Measurements from ENCODE around the gene ZNF83.
"Not testable (repeated sequence)": the region's sequence is repeated elsewhere in the genome, so short reads cannot be mapped to it uniquely, and the experiment has no call there.

The ZNF83 gene

DNA sequence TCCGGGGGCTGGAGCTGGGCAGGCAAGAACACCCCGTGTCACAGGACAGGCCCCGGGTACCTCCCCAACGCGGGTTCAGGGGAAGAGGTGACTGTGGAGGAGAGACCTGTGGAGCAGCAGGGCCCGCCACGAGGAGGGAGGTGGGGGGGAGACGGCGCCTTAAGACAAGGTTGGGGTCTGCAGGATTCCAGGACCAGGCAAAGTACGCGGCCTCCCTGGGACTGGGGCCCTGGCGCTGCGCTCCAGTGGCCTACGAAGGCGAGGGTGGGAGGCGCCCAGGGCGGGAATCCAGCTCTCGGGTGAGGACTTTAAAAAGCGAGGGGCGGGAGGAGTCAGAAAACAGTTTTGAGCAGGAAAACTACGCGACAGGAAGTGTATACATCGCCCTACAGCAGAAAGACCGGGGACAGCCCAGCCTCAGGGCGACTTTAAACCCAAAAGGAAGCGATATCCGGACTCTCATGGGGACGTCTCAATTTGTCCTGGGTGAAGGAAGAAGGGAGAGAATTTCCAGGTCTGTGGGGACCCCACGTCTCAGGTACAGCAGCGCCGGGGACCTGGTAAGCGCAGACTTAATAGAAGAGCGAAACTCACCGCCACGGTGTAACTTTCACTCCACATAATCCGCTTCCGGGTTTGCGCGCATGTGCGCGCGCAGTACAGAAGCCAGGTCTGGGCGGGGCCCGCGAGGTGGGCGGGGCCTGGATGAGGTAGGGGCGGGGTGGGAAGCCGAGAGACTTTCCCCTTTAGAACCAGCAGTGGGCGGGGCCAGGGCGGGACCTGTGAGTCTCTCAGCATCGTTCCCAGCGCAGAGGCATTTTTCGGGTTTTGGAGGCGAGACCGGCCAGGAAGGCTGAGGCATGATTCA lies at the start of gene ZNF83:
TSS of gene ZNF83 (minus strand) at position 638 of the 868 bp plus-strand sequence.
- peak; percentile 81 for DNase-seq (ENCODE audit: low read depth)

GRCh38 chr19:52687684-52688083 lies 49.5 kb upstream of the ZNF83 start:
- no peak for DNase-seq (ENCODE audit: low read depth)

- DNase-seq (ENCODE audit: low read depth), result no peak
These were observed 47.7 kb upstream of the ZNF83 start for GRCh38 chr19:52685811-52686210.

- DNase-seq (ENCODE audit: low read depth), result not testable (repeated sequence)
These were observed 43.1 kb upstream of the ZNF83 start for GRCh38 chr19:52681216-52681615.

GRCh38 chr19:52679598-52679997 lies 41.4 kb upstream of the ZNF83 start:
- no peak for DNase-seq (ENCODE audit: low read depth)

GRCh38 chr19:52675239-52675638 lies 37.1 kb upstream of the ZNF83 start:
- not testable (repeated sequence) for DNase-seq (ENCODE audit: low read depth)

- DNase-seq (ENCODE audit: low read depth), result no peak
These were observed 34.9 kb upstream of the ZNF83 start for GRCh38 chr19:52673014-52673413.

DNA sequence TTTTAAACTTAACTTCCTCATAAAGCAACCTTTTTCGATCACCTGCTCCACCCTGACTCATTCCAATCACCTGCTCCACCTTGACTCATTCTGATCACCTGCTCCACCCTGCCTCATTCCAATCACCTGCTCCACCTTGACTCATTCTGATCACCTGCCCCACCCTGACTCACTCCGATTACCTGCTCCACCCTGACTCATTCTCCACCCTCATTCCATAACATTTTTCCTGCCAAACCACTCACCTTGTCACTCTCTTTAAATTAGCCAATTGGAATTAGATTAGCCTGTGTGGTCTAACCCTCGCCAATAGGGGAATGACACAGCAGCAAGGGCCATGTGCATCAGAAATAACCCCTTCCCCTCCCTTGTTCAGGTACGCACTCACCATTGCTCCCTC lies 31.9 kb upstream of the ZNF83 start:
- DNase-seq (ENCODE audit: low read depth), result no peak

DNA sequence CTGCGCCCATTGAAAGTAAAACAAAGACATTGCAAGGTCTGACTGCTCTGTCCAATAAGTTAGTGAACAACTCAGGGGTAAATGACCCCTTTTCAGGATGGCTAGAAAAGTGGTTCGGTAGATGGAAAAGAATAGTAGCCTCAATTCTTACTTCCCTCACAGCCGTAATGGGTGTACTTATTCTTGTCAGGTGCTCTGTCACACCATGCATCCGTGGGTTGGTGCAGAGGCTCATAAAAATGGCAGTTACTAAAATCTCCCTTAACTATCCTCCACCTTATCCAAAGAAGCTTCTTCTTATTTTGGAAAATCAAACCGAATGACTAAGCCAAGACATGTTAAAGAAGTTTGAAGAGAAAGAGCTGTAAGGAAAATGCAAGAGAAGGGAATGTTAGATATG lies 31.4 kb upstream of the ZNF83 start:
- no peak for DNase-seq (ENCODE audit: low read depth)

DNA sequence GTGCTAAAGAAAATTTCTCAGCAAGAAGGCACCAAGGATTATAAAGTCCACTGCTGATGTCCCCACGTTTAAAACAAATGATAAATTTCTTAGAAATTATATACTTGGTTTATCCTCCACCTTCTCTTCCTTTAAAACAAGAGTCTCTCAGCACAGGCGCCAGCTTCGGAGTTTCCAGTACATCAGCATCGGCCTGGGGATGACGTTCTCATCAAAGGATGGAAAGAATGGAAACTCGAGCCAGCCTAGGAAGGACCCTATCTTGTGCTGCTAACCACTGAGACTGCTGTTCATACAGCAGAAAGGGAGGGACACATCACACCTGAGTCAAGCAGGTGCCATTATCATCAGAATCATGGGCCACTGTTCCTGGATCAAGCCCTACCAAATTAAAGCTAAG lies 29.8 kb upstream of the ZNF83 start:
- DNase-seq (ENCODE audit: low read depth), result no peak

DNA sequence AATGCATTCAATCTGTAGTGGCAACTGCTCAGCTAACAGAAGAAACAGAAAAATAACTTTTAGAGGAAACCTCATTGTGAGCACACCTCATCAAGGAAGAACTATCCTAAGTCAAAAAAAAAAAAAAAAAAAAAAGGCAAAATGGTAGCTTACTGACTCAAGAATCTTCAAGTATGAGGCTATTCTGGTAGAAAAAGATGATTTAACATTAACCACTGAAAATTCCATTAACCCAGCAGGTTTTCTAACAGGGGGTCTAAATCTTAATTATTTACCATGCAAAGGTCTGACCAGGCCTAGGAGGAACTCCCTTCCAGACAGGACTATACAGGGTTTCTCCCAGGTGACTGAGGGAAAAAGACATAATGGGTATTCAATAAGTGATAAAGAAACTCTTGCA lies 28.4 kb upstream of the ZNF83 start:
- DNase-seq (ENCODE audit: low read depth), result no peak

- DNase-seq (ENCODE audit: low read depth), result no peak
These were observed 27.4 kb upstream of the ZNF83 start for GRCh38 chr19:52665529-52665928.

- no peak for DNase-seq (ENCODE audit: low read depth)
These were observed 26.9 kb upstream of the ZNF83 start for GRCh38 chr19:52665027-52665426.

DNA sequence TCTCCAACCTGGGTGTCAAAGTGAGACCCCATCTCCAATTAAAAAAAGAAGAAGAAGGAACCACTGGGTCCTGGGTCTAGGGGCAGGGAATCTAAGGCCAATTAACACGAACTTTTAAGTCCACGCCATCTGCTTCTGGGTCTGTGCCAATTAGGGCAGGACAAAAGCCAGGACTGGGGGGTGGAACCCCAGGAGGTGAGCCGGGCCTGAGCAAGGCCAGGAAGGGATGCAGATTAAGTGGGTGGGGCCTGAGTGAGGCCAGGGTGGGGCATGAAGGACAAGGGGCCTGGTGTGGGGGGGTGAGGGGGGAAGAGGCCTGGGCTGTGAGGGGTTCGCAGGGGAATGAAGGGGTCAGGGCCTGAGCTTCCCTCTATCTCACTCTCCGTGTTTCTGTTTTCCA lies 26.3 kb upstream of the ZNF83 start:
- no peak for DNase-seq (ENCODE audit: low read depth)

DNA sequence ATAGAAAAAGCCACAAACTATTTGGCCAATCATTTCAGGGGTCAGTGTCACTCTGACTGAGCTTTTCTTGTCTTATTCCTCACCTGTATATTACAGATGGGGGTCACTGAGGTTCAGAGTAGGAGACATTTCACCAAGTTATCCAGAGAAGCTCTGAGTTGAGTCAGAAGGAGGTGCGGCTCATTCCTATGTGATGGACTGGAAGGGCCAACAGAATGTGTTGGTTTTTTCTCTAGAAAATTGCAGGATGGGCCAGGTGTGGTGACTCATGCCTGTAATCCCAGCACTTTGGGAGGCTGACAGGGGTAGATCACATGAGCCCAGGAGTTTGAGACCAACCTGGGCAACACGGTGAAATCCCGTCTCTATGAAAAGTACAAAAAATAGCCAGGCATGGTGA lies 24.5 kb upstream of the ZNF83 start:
- DNase-seq (ENCODE audit: low read depth), result no peak

DNA sequence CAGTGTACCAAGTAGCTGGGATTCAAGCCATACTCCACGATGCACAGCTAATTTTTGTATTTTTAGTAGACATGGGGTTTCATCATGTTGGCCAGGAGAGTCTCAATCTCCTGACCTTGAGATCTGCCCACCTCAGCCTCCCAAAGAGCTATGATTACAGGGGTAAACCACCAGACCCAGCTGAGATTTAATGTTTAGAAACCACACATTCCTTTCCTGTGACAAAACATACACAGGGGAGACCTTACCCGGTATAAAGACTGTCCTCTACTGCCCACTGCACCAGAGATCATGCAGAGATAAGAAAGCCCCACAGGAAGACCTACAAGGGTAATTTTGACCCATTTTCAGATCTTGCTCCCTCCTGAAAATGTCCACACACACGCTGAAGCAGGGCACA lies 22.8 kb upstream of the ZNF83 start:
- DNase-seq (ENCODE audit: low read depth), result no peak

- DNase-seq (ENCODE audit: low read depth), result no peak
These were observed 20.9 kb upstream of the ZNF83 start for GRCh38 chr19:52659013-52659412.

GRCh38 chr19:52658595-52658994 lies 20.4 kb upstream of the ZNF83 start:
- DNase-seq (ENCODE audit: low read depth), result no peak

- DNase-seq (ENCODE audit: low read depth), result no peak
These were observed 15.0 kb upstream of the ZNF83 start for GRCh38 chr19:52653161-52653560.

DNA sequence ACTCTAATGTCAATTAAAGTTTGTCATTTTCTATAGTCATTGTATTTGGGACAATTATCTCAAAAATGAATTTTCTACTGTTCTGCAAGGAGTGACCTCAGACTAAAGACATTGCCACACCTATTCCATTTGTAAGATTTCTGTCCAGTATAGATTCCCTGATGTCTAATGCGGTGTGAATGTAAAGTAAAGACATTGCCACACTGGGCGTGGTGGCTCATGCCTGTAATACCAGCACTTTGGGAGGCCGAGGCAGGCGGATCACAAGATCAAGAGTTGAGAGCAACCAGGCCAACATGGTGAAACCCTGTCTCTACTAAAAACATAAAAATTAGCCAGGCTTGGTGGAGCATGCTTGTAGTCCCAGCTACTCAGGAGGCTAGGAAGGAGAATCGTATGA lies 13.8 kb upstream of the ZNF83 start:
- no peak for DNase-seq (ENCODE audit: low read depth)

DNA sequence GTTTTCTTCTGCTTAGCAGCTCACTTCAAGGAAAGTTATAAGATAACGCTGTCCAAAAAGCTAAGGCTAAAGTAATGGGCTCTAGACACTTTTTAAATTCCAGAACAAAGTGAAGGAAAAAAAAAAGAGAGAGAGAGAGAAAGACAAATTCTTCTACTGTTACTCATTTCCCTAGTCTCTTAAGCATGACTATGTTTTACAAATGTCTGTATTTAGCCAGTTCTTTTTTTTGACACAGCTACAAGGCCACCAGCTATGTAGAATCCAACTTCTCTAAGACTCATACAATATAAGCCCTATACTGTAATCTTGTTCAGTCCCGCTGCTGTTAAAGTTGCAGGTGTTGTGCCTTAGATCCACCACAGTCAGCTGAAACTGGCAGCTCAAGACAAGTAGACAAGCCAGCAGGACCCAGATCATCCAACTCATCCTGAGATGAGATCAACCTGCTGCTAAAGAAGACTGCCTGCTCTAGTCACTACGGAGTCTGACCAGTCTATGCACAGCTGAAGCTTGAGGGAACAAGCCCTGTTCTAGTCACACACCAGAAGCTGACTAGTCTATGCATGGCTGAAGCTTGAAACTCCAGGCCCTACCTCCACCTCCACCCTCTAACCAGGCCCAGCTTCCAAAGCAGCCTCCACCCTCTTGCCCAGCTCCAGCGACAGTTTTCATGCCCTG lies 10.3 kb upstream of the ZNF83 start:
- no peak for DNase-seq (ENCODE audit: low read depth)

GRCh38 chr19:52646571-52647217 lies 8.5 kb upstream of the ZNF83 start:
- no peak for DNase-seq (ENCODE audit: low read depth)

GRCh38 chr19:52640916-52641315 lies 2.8 kb upstream of the ZNF83 start:
- DNase-seq (ENCODE audit: low read depth), result no peak
